HEK293T (cell line): ENCODE results near the gene PAK6.

Source experiments
- ARNT ChIP-seq: fragments of 450-650 bp; IDR thresholded peaks from 2 replicates; pipeline ENCODE4 v1.6.1; 2017; ENCODE audit warnings: mild to moderate bottlenecking
- ELF4 ChIP-seq: fragments of 450-650 bp; IDR thresholded peaks from 2 replicates; pipeline ENCODE4 v1.6.1; 2017; ENCODE audit warnings: antibody characterized with exemption
- FOXA1 ChIP-seq: fragments of 450-650 bp; IDR thresholded peaks from 2 replicates; pipeline ENCODE4 v1.6.1; 2016; ENCODE audit warnings: mild to moderate bottlenecking
- FOXK2 ChIP-seq: fragments of 450-650 bp; IDR thresholded peaks from 2 replicates; pipeline ENCODE4 v1.6.1; 2016; ENCODE audit warnings: mild to moderate bottlenecking
- L3MBTL2 ChIP-seq: fragments of 450-650 bp; conservative IDR thresholded peaks from 2 replicates; pipeline ENCODE4 v1.6.1; 2016; ENCODE audit warnings: mild to moderate bottlenecking
- NFRKB ChIP-seq: fragments of 450-650 bp; IDR thresholded peaks from 2 replicates; pipeline ENCODE4 v1.6.1; 2016; ENCODE audit warnings: mild to moderate bottlenecking, moderate library complexity
- SUZ12 ChIP-seq: fragments of 450-650 bp; IDR thresholded peaks from 2 replicates; pipeline ENCODE4 v1.6.1; 2016; ENCODE audit warnings: mild to moderate bottlenecking
- ZNF384 ChIP-seq: fragments of 450-650 bp; IDR thresholded peaks from 2 replicates; pipeline ENCODE4 v1.6.1; 2016

DNA sequence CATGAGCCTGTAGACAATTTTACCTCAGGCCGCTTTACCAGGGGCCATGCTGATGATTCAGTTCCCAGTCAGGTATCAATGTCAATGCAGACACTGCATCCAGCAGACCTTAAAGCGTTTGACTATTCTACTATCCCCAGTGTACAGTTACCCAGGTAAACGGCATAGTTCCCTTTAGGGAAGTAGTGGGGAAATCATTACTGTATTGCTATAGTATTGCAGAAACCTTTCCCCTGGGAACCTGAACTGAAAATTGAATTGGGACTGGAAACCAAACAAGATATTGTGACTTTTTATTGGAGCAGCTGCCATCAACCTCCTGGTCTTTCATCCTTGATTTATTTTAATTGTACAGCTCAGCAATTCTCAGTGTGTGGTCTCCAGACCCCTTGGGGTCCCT, 78.1 kb downstream of the PAK6 start:
- TF ChIP-seq L3MBTL2, result no peak
- no peak for TF ChIP-seq ARNT
- TF ChIP-seq SUZ12, result no peak
- TF ChIP-seq NFRKB, result no peak
- no peak for TF ChIP-seq FOXA1
- TF ChIP-seq ELF4, result no peak
- no peak for TF ChIP-seq ZNF384
- TF ChIP-seq FOXK2, result no peak
